ENCODE measurements around the gene EPHA3. TPM values are rescaled to one million over a fixed set of nuclear protein-coding genes. Genes with fewer than 3 reads are reported as not detected.
A peak's percentile ranks its signal among the peaks of the same experiment; 100 is the strongest.

Gene EPHA3
- total RNA-seq, 1 experiment from 2014 or later = 0.74 TPM

- H3K27ac Mint-ChIP-seq = no peak overlapping the region
- peaks cover 8% of the 10 kb centered on the region for H3K9me3 Mint-ChIP-seq
- no peaks in the 10 kb centered on the region for H3K4me1 Mint-ChIP-seq
- H3K4me3 Mint-ChIP-seq = no peak overlapping the region
- CTCF ChIA-PET = no interaction called here
- DNase-seq (ENCODE audit: low spot score) (no peak), ATAC-seq (peak; percentile 81)
- no peak for TF ChIP-seq ZSCAN18 (CRISPR knock-in tag; IDR thresholded peaks at IDR 0.05)
- POLR2A ChIA-PET = no interaction called here
- no peaks in the 10 kb centered on the region for H3K27me3 Mint-ChIP-seq (ENCODE audit: low read depth)
- H3K36me3 Mint-ChIP-seq = no peaks in the 10 kb centered on the region
These were observed 207.2 kb downstream of the EPHA3 start for GRCh38 chr3:89314454-89315098.

GRCh38 chr3:89315750-89316470 lies 208.5 kb downstream of the EPHA3 start:
- Mint-ChIP-seq H3K9me3 (peaks cover 8% of the 10 kb centered on the region), H3K27me3 (ENCODE audit: low read depth) (no peaks in the 10 kb centered on the region), H3K4me3 (no peak overlapping the region), H3K27ac (no peak overlapping the region), H3K36me3 (no peaks in the 10 kb centered on the region), H3K4me1 (no peaks in the 10 kb centered on the region)
- TF ChIP-seq KAT7 (CRISPR knock-in tag; IDR thresholded peaks at IDR 0.05; ENCODE audit: borderline replicate concordance) = no peak
- TF ChIP-seq SP1 (CRISPR knock-in tag; conservative IDR thresholded peaks at IDR 0.05) = no peak
- TF ChIP-seq ZNF416 (CRISPR knock-in tag; IDR thresholded peaks at IDR 0.05) = no peak
- no peak for TF ChIP-seq CDX4 (CRISPR knock-in tag; IDR thresholded peaks at IDR 0.05; ENCODE audit: borderline replicate concordance)
- TF ChIP-seq ZNF232 (CRISPR knock-in tag; IDR thresholded peaks at IDR 0.05) = no peak
- no peak for TF ChIP-seq SMAD3 (CRISPR knock-in tag; IDR thresholded peaks at IDR 0.05; ENCODE audit: borderline replicate concordance)
- no peak for TF ChIP-seq USF2 (CRISPR knock-in tag; IDR thresholded peaks at IDR 0.05)
- no peak for TF ChIP-seq ELF4 (CRISPR knock-in tag; IDR thresholded peaks at IDR 0.05; ENCODE audit: low read depth)
- TF ChIP-seq HMGA2 (CRISPR knock-in tag; IDR thresholded peaks at IDR 0.05) = no peak
- no peak for TF ChIP-seq ZNF138 (CRISPR knock-in tag; conservative IDR thresholded peaks at IDR 0.05)
- TF ChIP-seq JUN (CRISPR knock-in tag; IDR thresholded peaks at IDR 0.05) = no peak
- no peak for TF ChIP-seq ATF3 (CRISPR knock-in tag; conservative IDR thresholded peaks at IDR 0.05)
- no peak for TF ChIP-seq E2F5 (CRISPR knock-in tag; IDR thresholded peaks at IDR 0.05)
- no peak for TF ChIP-seq SMAD4 (CRISPR knock-in tag; IDR thresholded peaks at IDR 0.05)
- TF ChIP-seq FOXK1 (CRISPR knock-in tag; IDR thresholded peaks at IDR 0.05) = no peak
- TF ChIP-seq MLX (CRISPR knock-in tag; IDR thresholded peaks at IDR 0.05) = no peak
- TF ChIP-seq FOXP4 (CRISPR knock-in tag; IDR thresholded peaks at IDR 0.05) = no peak
- TF ChIP-seq ATF2 (CRISPR knock-in tag; IDR thresholded peaks at IDR 0.05; ENCODE audit: borderline replicate concordance, low read depth) = no peak
- ChIA-PET POLR2A (no interaction called here), CTCF (no interaction called here)
- no peak for ATAC-seq
- no peak for DNase-seq (ENCODE audit: low spot score)

Data from WTC11 (cell line).